Astrocyte (in vitro differentiated cells and primary cell): ENCODE data around the gene MAP3K21. TPM values are rescaled to one million over a fixed set of nuclear protein-coding genes. Genes with fewer than 3 reads are reported as not detected.

ENCODE experiments used
- DNase-seq: peaks from one replicate; pipeline ENCODE4 v3.0.0-alpha.2; 2010; ENCODE audit warnings: low read depth
- FAIRE-seq: peaks from 2 replicates; lab custom pipeline; 2011; peaks lifted over from hg19 to GRCh38; lab: Jason Lieb, UNC
- H2AFZ ChIP-seq: 2 replicates; pipeline ENCODE4 v1.6.0; 2012; ENCODE audit warnings: low read depth, low read length, inconsistent platforms
- H3K27ac ChIP-seq: 2 replicates; pipeline ENCODE4 v1.5.1; 2011; ENCODE audit warnings: low read depth, low read length, inconsistent platforms
- H3K27me3 ChIP-seq: 2 replicates; pipeline ENCODE4 v1.6.0; 2011; ENCODE audit warnings: low read length, inconsistent platforms; ENCODE audit not compliant: insufficient read depth
- H3K36me3 ChIP-seq: 2 replicates; pipeline ENCODE4 v1.5.1; 2011; ENCODE audit warnings: low read length, inconsistent platforms; ENCODE audit not compliant: insufficient read depth
- H3K4me1 ChIP-seq: 2 replicates; pipeline ENCODE4 v1.5.1; 2011; ENCODE audit warnings: low read length, inconsistent platforms; ENCODE audit not compliant: insufficient read depth
- H3K4me2 ChIP-seq: 2 replicates; pipeline ENCODE4 v1.6.0; 2012; ENCODE audit warnings: low read length, inconsistent platforms
- H3K4me3 ChIP-seq: 2 replicates; pipeline ENCODE4 v1.5.1; 2011; ENCODE audit warnings: low read depth, mild to moderate bottlenecking, low read length, inconsistent platforms; ENCODE audit not compliant: insufficient read depth
- H3K79me2 ChIP-seq: 2 replicates; pipeline ENCODE4 v1.6.0; 2012; ENCODE audit warnings: mild to moderate bottlenecking, low read length, inconsistent platforms; ENCODE audit not compliant: insufficient read depth
- H3K9ac ChIP-seq: 2 replicates; pipeline ENCODE4 v1.6.0; 2012; ENCODE audit warnings: mild to moderate bottlenecking, low read length, inconsistent platforms
- H3K9me3 ChIP-seq: 2 replicates; pipeline ENCODE4 v1.5.1; 2012; ENCODE audit warnings: low read depth, mild to moderate bottlenecking, low read length, inconsistent platforms; ENCODE audit not compliant: insufficient read depth
- H4K20me1 ChIP-seq: 2 replicates; pipeline ENCODE4 v1.6.0; 2012; ENCODE audit warnings: low read length, inconsistent platforms; ENCODE audit not compliant: insufficient read depth
- H3K27ac Mint-ChIP-seq: one replicate; pipeline ENCODE4 v1.8.0; 2021; ENCODE audit warnings: mild to moderate bottlenecking, mixed read lengths; ENCODE audit not compliant: unreplicated experiment
- H3K27me3 Mint-ChIP-seq: one replicate; pipeline ENCODE4 v1.8.0; 2021; ENCODE audit warnings: low read depth, mixed read lengths; ENCODE audit not compliant: unreplicated experiment
- H3K36me3 Mint-ChIP-seq: one replicate; pipeline ENCODE4 v1.8.0; 2021; ENCODE audit warnings: low read depth, mixed read lengths; ENCODE audit not compliant: unreplicated experiment
- H3K4me1 Mint-ChIP-seq: one replicate; pipeline ENCODE4 v1.8.0; 2021; ENCODE audit warnings: low read depth, mixed read lengths; ENCODE audit not compliant: unreplicated experiment
- H3K4me3 Mint-ChIP-seq: one replicate; pipeline ENCODE4 v1.8.0; 2021; ENCODE audit warnings: mild to moderate bottlenecking, moderate library complexity, mixed read lengths; ENCODE audit not compliant: unreplicated experiment
- H3K9me3 Mint-ChIP-seq: one replicate; pipeline ENCODE4 v1.8.0; 2021; ENCODE audit warnings: mild to moderate bottlenecking, mixed read lengths; ENCODE audit not compliant: unreplicated experiment
- CTCF ChIP-seq: IDR thresholded peaks from 2 replicates; pipeline ENCODE4 v1.5.1; 2011; ENCODE audit warnings: low read depth, mild to moderate bottlenecking, inconsistent platforms, low read length, moderate library complexity; ENCODE audit not compliant: insufficient read depth
- EZH2 ChIP-seq: IDR thresholded peaks from 2 replicates; pipeline ENCODE4 v1.6.1; 2012; ENCODE audit warnings: mild to moderate bottlenecking, low read length, inconsistent platforms; ENCODE audit not compliant: insufficient read depth
- total RNA-seq: library from RNA; stranded (reverse); gene quantifications from 2 replicates; pipeline ENCODE4 v1.2.1, GENCODE V29; 2021

MAP3K21 gene
- total RNA-seq, 1 donor from 2014 or later, result 2.5 TPM

GRCh38 chr1:233410906-233411305 lies 83.4 kb downstream of the MAP3K21 start:
- Mint-ChIP-seq H3K36me3 (no peaks in the 10 kb centered on the region), H3K4me1 (peaks cover 10% of the 10 kb centered on the region), H3K9me3 (peaks cover 6% of the 10 kb centered on the region), H3K4me3 (no peak overlapping the region), H3K27me3 (no peaks in the 10 kb centered on the region), H3K27ac (no peak overlapping the region)
- no peaks in the 10 kb centered on the region for H3K79me2 ChIP-seq
- DNase-seq (no peak), FAIRE-seq (no peak)
- H4K20me1 ChIP-seq, result no peaks in the 10 kb centered on the region
- no peaks in the 10 kb centered on the region for H3K27me3 ChIP-seq
- H3K9ac ChIP-seq, result no peak overlapping the region
- no peak for TF ChIP-seq EZH2
- TF ChIP-seq CTCF, result no peak
- no peak overlapping the region for H3K27ac ChIP-seq
- H3K9me3 ChIP-seq, result no peaks in the 10 kb centered on the region
- no peak overlapping the region for H2AFZ ChIP-seq
- no peak overlapping the region for H3K4me3 ChIP-seq
- H3K4me1 ChIP-seq, result no peaks in the 10 kb centered on the region
- no peak overlapping the region for H3K4me2 ChIP-seq
- no peaks in the 10 kb centered on the region for H3K36me3 ChIP-seq

- H3K27me3 ChIP-seq, result no peaks in the 10 kb centered on the region
- H3K4me3 ChIP-seq, result no peak overlapping the region
- H3K9me3 ChIP-seq, result no peaks in the 10 kb centered on the region
- Mint-ChIP-seq H3K36me3 (no peaks in the 10 kb centered on the region), H3K27me3 (no peaks in the 10 kb centered on the region), H3K27ac (no peak overlapping the region), H3K4me3 (no peak overlapping the region), H3K9me3 (peaks cover 2% of the 10 kb centered on the region), H3K4me1 (no peaks in the 10 kb centered on the region)
- no peak for TF ChIP-seq CTCF
- no peak for TF ChIP-seq EZH2
- H3K4me1 ChIP-seq, result no peaks in the 10 kb centered on the region
- FAIRE-seq (no peak), DNase-seq (peak; percentile 16)
- H3K9ac ChIP-seq, result no peak overlapping the region
- H3K36me3 ChIP-seq, result no peaks in the 10 kb centered on the region
- H3K79me2 ChIP-seq, result no peaks in the 10 kb centered on the region
- H2AFZ ChIP-seq, result no peak overlapping the region
- no peaks in the 10 kb centered on the region for H4K20me1 ChIP-seq
- no peak overlapping the region for H3K27ac ChIP-seq
- no peak overlapping the region for H3K4me2 ChIP-seq
Measured at GRCh38 chr1:233412812-233413211, 85.3 kb downstream of the MAP3K21 start.

GRCh38 chr1:233421293-233421692 lies 93.8 kb downstream of the MAP3K21 start:
- H3K9me3 Mint-ChIP-seq, result no peaks in the 10 kb centered on the region
- Histone ChIP-seq H3K27me3 (no peaks in the 10 kb centered on the region), H3K36me3 (no peaks in the 10 kb centered on the region), H3K4me2 (no peak overlapping the region), H3K27ac (no peak overlapping the region), H3K9ac (no peak overlapping the region), H3K9me3 (no peaks in the 10 kb centered on the region), H3K4me1 (no peaks in the 10 kb centered on the region), H3K79me2 (no peaks in the 10 kb centered on the region), H3K4me3 (no peak overlapping the region), H2AFZ (no peak overlapping the region), H4K20me1 (no peaks in the 10 kb centered on the region)
- no peak overlapping the region for H3K27ac Mint-ChIP-seq
- no peaks in the 10 kb centered on the region for H3K4me1 Mint-ChIP-seq
- no peaks in the 10 kb centered on the region for H3K36me3 Mint-ChIP-seq
- no peaks in the 10 kb centered on the region for H3K27me3 Mint-ChIP-seq
- DNase-seq, result no peak
- TF ChIP-seq CTCF, result no peak
- no peak for TF ChIP-seq EZH2
- H3K4me3 Mint-ChIP-seq, result no peak overlapping the region
- FAIRE-seq, result no peak
